Fibroblast of the aortic adventitia (primary cell): Measurements from ENCODE around the gene ALLC. TPM values are rescaled to one million over a fixed set of nuclear protein-coding genes. Genes with fewer than 3 reads are reported as not detected.

Source experiments
- DNase-seq: peaks from one replicate; pipeline ENCODE4 v3.0.0-alpha.2; 2010; ENCODE audit warnings: low read depth
- H3K4me3 ChIP-seq: 2 replicates; pipeline ENCODE4 v1.5.1; 2011; ENCODE audit warnings: low read depth, mild to moderate bottlenecking, control low read depth, low read length, moderate library complexity
- total RNA-seq: library from RNA; depleted of rRNA; stranded (reverse); fragments of >200 nt; gene quantifications from 2 replicates; pipeline ENCODE4 v1.2.3, GENCODE V29; 2012; ENCODE audit warnings: low replicate concordance
- TF ChIP-seq, protein P1 (sequence below): IDR thresholded peaks from 2 replicates; pipeline ENCODE4 v1.5.1; 2011; ENCODE audit warnings: mild to moderate bottlenecking, low read length, control low read depth, inconsistent platforms; ENCODE audit not compliant: insufficient read depth

The ALLC gene
- total RNA-seq, 1 donor: not detected

DNA sequence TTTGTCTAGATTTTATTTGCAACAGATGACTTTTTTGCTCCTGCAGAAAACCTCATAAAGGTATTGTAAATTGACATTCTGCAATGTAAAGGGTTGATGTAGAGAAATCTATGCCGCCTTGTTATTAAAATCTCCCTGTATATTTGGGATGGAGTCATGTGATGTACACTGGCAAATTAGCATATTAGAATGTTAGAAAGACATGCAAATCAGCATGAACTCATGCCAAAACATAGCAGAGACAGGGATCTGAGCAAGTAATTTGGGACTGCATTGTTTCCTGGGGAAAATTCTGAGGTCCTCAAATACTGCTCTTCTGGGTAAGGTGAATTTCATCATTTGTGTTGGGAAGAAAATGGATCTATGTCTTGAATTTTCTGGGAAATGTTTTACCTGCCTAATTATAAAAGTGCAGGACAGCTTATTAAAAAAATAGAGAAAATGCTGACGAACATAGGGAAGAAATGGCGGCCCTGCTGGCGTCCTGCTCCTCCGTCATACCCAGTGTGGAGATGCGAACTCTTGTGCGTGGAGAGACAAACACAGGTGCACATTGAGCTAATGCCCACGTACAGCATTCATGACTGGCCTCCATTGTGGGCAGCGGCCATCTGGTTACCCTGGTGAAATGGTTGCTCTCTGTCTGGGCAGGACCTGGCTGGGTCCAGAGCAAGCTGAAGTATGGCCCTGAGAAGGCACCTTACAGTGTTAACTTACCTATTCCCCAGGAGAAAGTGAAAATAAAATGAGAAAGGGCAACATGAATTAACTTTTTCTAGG lies 16.3 kb downstream of the ALLC start:
- no peak for DNase-seq
- H3K4me3 ChIP-seq: no peak overlapping the region
- TF ChIP-seq, protein P1, sequence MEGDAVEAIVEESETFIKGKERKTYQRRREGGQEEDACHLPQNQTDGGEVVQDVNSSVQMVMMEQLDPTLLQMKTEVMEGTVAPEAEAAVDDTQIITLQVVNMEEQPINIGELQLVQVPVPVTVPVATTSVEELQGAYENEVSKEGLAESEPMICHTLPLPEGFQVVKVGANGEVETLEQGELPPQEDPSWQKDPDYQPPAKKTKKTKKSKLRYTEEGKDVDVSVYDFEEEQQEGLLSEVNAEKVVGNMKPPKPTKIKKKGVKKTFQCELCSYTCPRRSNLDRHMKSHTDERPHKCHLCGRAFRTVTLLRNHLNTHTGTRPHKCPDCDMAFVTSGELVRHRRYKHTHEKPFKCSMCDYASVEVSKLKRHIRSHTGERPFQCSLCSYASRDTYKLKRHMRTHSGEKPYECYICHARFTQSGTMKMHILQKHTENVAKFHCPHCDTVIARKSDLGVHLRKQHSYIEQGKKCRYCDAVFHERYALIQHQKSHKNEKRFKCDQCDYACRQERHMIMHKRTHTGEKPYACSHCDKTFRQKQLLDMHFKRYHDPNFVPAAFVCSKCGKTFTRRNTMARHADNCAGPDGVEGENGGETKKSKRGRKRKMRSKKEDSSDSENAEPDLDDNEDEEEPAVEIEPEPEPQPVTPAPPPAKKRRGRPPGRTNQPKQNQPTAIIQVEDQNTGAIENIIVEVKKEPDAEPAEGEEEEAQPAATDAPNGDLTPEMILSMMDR: no peak

DNA sequence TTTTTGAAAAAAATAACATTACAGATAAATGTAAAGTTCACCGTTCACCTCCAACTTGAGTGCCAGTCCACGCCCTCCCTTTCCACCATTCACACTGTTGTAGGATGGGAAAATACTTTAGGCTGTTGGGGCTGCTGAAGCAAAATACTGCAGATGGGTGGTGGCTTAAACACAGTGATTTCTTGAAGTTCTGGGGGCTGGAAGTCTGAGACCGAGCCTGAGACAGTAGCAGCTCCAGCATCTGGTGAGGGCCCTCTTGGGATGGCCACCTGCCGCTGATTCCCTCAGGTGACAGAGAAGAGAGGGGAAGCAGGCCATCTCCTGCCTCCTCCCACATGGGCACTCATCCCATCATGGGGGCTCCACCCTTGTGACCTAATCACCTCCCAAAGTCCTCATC lies 17.7 kb downstream of the ALLC start:
- DNase-seq: no peak
- H3K4me3 ChIP-seq: no peak overlapping the region
- TF ChIP-seq, protein P1: no peak

DNA sequence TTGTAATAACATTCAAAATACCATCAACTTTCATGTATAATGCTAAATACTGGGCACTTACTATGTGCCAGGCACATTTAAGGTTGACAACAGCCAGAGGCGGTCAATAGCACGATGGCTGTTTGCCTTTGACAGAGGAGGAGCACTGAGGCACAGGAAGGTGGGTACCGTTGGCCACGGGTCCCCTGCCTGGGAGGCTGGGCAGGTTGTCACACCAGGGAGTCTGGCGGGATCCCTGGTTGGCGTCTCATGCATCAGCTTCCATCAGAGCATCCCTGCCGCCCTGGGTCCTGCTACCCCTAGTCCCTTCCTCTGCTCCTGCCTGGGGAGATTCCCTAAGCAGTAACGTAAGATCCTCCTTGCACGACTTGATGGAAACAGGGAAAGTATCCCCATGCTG lies 19.4 kb downstream of the ALLC start:
- TF ChIP-seq, protein P1: no peak
- DNase-seq: no peak
- no peak overlapping the region for H3K4me3 ChIP-seq

DNA sequence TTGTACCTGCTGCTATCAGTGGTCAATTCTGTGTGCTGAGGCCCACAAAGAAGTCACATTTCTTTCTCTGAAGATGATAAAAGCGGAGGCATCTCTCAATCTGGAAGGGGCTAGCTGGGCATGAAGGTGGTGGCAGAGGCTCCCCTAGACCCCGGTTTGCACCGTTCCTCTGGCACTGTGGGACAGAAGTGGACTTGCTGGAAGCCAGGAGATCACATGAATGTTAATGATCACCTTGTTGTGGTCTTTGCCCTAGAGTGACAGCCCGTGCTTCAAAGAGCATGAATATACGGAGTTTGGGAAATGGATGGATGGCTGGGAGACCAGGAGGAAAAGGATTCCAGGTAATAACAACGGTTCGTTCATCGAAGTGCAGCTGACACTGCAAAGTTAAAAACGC lies 20.2 kb downstream of the ALLC start:
- no peak for DNase-seq
- TF ChIP-seq, protein P1: no peak
- no peak overlapping the region for H3K4me3 ChIP-seq

DNA sequence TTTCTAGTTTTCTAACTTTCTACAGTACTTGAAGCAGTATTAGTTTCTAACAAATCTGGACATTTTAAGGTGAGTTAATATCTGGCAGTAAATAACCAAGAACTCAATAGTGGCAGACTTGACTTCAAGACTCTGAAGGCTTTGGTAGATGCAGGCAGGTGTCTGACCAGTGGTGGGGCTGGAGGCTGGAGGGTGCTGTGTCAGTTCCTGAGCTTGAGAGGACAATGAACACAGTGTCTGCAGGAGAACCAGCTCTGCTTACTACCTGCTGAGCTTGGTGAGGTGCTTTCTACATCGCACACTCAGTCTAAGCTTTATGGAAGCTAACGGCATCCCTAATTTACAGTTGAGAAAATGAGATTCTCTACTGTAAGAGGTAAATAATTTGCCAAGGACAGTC lies 21.2 kb downstream of the ALLC start:
- H3K4me3 ChIP-seq: no peak overlapping the region
- TF ChIP-seq, protein P1: no peak
- DNase-seq: no peak

DNA sequence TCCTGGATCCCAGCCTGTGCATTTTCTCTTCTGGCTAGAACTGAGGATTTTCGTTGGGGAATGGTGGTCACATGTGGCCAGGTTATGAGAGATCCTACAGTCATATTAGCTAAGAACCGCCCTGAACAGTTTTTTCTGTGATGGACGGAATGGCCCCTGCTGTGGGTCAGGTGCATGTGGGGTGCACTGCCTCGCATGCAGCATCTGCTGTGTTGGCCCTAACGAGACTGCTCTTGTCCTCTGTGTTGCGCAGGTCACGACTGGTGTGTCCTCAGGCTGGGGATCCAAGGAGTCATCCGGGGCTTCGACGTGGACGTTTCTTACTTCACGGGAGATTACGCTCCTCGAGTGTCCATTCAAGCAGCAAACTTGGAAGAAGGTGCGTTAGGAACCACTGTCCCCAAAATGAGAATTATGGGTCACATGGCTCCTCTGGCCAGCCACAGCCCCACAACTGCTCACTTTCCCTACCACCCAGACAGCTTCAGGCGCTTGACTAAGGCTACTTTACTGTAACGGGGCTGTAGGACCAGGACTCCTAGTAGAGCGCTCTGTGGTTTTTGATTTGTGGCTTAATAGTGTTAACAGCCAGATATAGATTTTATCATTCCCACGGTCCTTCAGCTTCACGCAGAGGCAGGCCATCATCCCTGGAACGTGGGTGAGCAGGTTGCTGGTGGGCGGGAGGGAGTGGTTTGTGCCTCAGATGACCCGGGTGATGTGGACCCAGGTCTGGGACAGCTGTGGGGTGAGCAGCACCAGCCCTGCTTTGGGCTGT lies 21.8 kb downstream of the ALLC start:
- H3K4me3 ChIP-seq: no peak overlapping the region
- no peak for DNase-seq
- TF ChIP-seq, protein P1: no peak
